Bronchial epithelial cell (primary cell): ENCODE measurements around the gene HNRNPH3. TPM values are rescaled to one million over a fixed set of nuclear protein-coding genes. Genes with fewer than 3 reads are reported as not detected.

ENCODE experiments used
- DNase-seq: peaks from one replicate; pipeline ENCODE4 v3.0.0-alpha.2; 2010; ENCODE audit warnings: low read depth
- FAIRE-seq: peaks from 2 replicates; lab custom pipeline; 2011; peaks lifted over from hg19 to GRCh38; lab: Jason Lieb, UNC
- H3K27me3 ChIP-seq: 2 replicates; pipeline ENCODE4 v1.5.1; 2011; ENCODE audit warnings: low read length; ENCODE audit not compliant: control insufficient read depth, insufficient read depth
- H3K36me3 ChIP-seq: 2 replicates; pipeline ENCODE4 v1.5.1; 2011; ENCODE audit warnings: low read length; ENCODE audit not compliant: control insufficient read depth, insufficient read depth
- H3K4me3 ChIP-seq: 2 replicates; pipeline ENCODE4 v1.5.1; 2011; ENCODE audit warnings: mild to moderate bottlenecking, low read depth, low read length, control low read depth
- total RNA-seq: library from RNA; depleted of rRNA; stranded (reverse); fragments of >200 nt; gene quantifications from 2 replicates; pipeline ENCODE4 v1.2.1, GENCODE V29; 2014
- TF ChIP-seq, protein P1 (sequence below): IDR thresholded peaks from 2 replicates; pipeline ENCODE4 v1.5.1; 2011; ENCODE audit warnings: mild to moderate bottlenecking, moderate library complexity, low read length, control low read depth, inconsistent platforms; ENCODE audit not compliant: insufficient read depth, severe bottlenecking

HNRNPH3 gene
- total RNA-seq, 1 donor from 2014 or later, result 18.4 TPM

DNA sequence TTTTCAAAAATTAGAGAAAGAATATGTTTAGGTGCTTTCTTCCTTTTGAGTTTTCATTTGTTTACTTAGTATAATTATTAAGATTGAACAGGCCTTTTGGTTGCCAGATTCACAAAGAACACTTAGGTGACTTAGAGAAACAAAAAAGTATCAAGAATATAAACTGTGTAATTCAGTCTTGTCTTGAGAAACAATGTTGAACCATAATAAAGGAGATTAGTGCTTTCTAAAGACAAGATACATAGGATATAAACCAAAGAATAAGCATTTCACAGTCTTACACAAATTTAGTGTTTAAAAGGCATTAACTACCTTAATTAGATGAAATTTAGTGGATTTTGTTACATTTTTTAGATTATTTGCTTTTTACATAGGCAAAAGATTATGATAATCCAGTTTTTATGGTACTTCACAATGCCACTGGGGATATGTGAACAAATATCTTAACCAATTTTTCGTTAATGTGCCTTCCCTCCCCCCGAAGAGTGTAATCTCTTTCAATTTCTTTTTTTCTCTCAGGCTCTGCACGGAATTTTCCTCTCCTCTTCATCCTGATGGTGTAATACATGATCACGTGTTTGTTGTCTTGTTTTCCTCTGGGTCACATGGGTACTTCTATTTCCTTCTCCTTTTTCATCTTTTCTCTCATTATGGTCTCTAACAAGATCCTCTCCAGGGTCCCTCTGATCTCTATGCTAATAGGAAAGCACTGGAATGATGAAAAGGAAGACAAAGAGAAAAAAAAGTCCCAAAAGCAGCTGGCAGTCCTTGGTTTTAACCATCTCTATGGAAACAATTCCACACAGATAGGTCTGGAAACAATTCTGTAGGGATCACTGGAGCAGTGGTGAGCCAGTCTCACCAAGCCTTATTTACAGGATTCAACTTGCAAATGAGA is 3.7 kb upstream of the HNRNPH3 start:
- no peak for FAIRE-seq
- H3K4me3 ChIP-seq, result no peak overlapping the region

DNA sequence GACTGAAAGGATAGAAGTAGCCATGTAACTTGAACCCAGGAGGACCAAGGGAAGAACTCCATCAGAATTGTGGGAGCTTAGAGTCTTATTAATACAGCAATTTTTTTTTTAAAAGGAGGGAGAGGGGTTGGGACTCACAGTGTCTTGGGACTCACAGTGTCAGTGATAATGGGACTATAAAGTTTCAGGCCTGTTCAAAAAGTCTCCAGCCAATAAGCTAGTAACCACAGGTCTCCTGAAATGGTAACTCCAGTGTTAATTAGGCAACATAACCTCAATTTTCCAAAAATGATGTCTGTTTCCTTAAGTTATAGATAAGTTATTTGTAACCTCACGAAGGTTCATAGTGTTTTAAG is 2.4 kb upstream of the HNRNPH3 start:
- TF ChIP-seq, protein P1, sequence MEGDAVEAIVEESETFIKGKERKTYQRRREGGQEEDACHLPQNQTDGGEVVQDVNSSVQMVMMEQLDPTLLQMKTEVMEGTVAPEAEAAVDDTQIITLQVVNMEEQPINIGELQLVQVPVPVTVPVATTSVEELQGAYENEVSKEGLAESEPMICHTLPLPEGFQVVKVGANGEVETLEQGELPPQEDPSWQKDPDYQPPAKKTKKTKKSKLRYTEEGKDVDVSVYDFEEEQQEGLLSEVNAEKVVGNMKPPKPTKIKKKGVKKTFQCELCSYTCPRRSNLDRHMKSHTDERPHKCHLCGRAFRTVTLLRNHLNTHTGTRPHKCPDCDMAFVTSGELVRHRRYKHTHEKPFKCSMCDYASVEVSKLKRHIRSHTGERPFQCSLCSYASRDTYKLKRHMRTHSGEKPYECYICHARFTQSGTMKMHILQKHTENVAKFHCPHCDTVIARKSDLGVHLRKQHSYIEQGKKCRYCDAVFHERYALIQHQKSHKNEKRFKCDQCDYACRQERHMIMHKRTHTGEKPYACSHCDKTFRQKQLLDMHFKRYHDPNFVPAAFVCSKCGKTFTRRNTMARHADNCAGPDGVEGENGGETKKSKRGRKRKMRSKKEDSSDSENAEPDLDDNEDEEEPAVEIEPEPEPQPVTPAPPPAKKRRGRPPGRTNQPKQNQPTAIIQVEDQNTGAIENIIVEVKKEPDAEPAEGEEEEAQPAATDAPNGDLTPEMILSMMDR, result no peak
- Histone ChIP-seq H3K4me3 (no peak overlapping the region), H3K27me3 (no peaks in the 10 kb centered on the region), H3K36me3 (no peaks in the 10 kb centered on the region)
- DNase-seq (no peak), FAIRE-seq (no peak)

More for the DNA sequence above, 3.7 kb upstream of the HNRNPH3 start:
- TF ChIP-seq, protein P1, result no peak
- Histone ChIP-seq H3K27me3 (no peaks in the 10 kb centered on the region), H3K36me3 (no peaks in the 10 kb centered on the region)
- peak; percentile 57 for DNase-seq

DNA sequence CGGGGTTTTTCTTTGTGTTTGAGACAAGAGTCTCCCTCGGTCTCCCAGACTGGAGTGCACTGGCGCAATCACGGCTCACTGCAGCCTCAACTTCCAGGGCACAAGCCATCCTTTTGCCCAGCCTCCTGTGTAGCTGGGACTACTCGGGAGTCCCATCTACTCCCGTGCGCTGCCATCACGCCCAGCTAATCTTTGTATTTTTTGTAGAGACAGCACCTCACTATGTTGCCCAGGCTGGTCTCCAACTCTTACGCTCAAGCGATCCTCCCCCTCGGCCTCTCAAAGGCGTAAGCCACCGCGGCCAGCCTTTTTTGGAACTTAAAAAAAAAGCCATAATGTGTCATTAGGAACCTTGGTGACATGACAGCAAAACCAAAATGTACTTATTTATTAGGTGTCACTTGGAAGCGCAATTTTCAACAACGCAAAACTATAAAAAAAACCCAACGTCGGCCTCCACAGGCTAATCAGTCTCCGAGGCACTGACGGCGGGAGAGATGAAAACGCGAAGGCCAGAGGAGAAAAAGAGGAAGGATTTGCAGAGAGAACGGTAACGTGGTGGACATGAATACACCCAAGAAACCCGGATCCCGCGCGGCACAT is 911 bp upstream of the HNRNPH3 start:
- no peak for FAIRE-seq
- TF ChIP-seq, protein P1, result no peak

DNA sequence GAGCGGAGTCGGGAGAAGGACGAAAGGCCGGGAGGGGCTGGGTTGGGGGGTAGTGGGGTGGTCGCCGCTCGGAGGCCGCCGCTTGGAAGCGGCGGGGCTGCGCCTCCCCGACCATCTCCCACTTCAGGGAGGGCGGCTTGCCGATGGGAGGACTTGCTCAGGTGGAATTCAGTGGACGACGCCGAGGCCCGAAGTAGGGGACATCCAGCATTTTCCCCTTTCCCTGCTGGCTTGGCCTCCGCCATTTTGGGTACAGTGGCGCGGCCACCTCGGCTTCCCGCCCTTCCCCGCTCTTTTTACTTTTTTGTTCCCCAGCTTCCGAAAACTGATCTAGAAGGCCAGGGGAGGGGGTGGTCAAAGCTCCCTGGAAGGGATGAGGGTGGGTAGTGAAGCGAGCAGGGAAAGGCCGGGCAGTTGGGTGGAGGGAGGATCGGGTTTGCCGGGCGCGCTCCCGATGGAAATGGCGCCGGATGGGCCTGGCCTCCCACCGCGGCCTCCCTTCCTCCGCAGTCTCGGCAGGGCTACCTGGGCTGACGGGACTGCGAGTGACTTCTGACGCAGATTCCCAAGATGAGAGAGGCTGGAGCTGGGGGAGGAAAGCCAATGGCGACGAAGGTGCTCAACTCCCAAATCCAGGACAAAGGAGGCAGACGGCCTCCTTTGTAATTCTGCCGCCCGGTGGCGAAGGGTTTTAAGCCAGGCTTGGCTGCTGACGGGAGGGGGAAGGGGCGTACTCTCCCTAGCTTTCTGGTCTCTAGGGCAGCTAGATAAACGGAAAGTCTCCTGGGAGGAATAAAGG is 594 bp downstream of the HNRNPH3 start, which contains the start of gene PBLD:
Gene PBLD, minus strand, starts transcription at position 670 of the 799 bp plus-strand sequence. CDS start 26,084 bp downstream, outside the sequence.
- Histone ChIP-seq H3K27me3 (no peaks in the 10 kb centered on the region), H3K36me3 (no peaks in the 10 kb centered on the region), H3K4me3 (peak within 1 kb of the TSS; percentile 87)
- TF ChIP-seq, protein P1, result peak; percentile 58
- no peak for FAIRE-seq
- DNase-seq, result peak; percentile 65

More for the DNA sequence above, 911 bp upstream of the HNRNPH3 start:
- Histone ChIP-seq H3K27me3 (no peaks in the 10 kb centered on the region), H3K36me3 (no peaks in the 10 kb centered on the region), H3K4me3 (peak overlapping the region; percentile 87)
- DNase-seq, result no peak

DNA sequence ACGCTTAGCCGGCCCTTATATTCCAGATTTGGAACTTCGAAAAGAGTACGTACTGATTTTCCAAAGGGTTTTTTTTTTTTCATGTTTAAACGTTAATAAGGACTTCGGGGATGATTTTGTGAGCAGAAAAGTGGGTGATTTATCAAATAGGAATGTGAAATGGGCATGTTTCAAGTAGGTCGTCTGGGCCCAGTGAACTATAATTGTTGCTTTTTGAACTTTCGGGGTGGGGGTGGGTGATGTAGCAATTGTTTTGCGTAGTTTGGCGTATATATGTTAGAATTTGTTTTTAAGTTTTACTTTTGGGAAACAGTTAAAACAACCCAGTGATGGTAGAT is 1.2 kb downstream of the HNRNPH3 start:
- peak; percentile 68 for DNase-seq
- no peak for FAIRE-seq
- Histone ChIP-seq H3K27me3 (no peaks in the 10 kb centered on the region), H3K4me3 (peak overlapping the region; percentile 87), H3K36me3 (peaks cover 2% of the 10 kb centered on the region)
- TF ChIP-seq, protein P1, result no peak
